COLO829 (cell line): ENCODE measurements around the gene LSM14A.
"Not testable (repeated sequence)": the region's sequence is repeated elsewhere in the genome, so short reads cannot be mapped to it uniquely, and the experiment has no call there.

ENCODE experiments used
- DNase-seq: peaks from one replicate; pipeline ENCODE4 v3.0.0; 2012; ENCODE audit warnings: low spot score

The LSM14A gene

DNA sequence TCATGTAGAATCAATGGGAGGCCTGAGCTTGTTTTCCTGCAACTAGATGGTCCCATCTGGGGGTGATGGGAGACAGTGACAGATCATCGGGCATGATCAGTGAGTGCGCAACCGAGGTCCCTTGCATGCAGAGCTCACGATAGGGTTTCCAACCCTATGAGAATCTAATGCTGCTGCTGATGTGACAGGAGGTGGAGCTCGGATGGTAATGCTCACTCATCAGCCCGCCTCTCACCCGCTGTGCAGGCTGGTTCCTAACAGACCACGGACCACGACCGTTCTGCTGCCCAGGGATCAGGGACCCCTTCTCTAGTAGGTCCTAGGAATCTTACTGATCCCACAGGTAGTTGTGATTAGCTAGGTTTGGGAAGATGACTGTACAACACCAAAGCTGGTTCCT, 58.5 kb downstream of the LSM14A start:
- no peak for DNase-seq

DNA sequence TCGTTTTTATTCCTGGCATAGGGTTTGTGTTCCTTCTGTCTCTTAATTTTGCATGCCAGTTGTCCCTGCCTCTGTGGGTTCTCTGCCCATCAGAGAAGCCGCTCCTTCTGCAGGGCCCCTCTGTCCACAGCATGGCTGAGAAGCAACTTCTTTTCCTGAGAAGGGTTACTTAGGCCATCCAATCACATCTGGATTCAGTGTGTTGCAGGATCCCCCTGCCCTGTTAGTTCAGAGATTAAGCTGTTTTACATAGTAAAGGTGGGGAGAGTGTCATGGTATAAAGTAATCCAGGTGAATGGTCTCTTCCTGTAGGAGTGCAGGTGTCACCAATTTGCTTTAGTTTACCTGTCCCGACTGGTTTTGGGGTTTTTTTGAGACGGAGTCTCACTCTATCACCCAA, 59.1 kb downstream of the LSM14A start:
- no peak for DNase-seq

- peak; percentile 93 for DNase-seq
Observed at GRCh38 chr19:34232566-34233481, 60.5 kb downstream of the LSM14A start.

GRCh38 chr19:34235425-34235940, 63.2 kb downstream of the LSM14A start:
- no peak for DNase-seq

DNA sequence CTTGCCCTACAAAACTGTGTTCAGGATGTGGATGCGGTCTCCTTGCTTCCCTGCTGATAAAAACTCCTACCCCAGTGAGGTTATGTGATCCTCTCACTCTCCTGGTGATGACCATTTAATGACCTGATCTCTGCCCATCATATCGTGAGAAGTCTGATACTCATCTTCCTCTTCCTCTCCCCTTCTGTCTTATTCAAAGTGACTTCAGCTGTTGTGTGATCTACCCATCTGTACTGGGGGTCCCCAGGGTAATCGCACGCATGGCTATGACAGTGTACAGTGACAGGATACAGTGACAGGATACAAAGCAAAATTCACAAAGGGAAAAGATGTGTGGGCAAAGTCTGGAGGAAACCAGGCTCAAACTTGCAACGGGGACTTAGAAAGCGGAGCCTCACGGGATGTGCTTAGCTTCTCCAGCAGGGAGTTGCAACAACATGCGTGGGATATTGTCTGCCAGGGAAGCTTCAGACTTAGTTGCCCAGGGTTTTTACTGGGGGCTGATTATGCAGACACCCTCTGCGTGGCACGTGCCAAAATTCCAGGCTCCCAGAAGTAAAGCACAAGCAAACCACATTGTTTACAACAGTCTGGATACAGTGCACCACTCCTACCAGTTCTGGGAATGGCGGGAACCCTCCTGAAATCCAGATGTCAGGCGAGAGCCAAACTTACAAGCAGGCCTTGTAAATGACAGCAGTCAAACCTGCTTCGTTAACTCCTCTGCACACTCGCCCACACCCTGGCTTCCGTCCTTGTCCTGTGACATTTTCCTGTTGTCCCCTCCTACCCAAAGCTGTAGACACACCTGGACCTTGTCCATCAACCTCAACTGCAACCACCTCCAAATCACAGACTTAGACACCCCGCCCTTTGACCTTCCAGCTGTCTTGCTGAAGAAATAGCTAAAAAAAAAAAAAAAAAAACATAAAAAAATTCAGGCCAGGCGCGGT, 64.0 kb downstream of the LSM14A start:
- DNase-seq: no peak

DNA sequence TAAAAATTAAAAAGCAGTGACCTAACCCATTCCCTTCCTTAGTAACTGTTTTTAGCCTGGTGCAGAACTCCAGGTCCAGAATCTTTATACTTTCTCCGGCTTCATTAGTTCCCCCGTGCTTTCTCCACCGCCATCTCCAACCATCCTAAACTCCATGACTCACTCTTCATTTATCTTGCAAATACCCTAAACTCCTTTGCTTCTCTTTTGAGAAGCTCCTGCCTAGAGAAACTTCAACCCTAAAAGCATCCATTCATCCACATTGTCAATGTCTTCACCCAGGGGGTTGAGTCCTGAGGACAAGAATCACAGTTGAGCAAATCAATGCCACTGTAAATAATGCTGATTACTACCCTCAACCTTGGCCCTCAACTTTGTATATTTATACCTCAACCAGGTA, 65.0 kb downstream of the LSM14A start:
- no peak for DNase-seq

DNA sequence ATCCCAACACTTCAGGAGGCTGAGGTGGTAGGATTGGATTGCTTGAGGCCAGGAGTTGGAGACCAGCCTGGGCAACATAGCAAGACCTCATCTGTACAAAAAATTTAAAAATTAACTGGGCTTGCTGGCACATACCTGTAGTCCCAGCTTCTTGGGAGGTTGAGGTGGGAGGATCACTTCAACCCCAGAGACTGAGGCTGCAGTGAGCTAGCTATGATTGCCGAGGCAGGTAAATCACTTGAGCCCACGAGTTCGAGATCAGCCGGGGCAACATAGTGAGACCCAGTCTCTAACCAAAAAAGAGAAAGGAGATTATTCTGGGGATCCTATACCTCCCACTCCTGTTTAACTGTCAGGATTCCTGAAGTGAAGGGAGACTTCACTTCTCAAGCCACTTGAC, 65.6 kb downstream of the LSM14A start:
- DNase-seq: no peak

DNA sequence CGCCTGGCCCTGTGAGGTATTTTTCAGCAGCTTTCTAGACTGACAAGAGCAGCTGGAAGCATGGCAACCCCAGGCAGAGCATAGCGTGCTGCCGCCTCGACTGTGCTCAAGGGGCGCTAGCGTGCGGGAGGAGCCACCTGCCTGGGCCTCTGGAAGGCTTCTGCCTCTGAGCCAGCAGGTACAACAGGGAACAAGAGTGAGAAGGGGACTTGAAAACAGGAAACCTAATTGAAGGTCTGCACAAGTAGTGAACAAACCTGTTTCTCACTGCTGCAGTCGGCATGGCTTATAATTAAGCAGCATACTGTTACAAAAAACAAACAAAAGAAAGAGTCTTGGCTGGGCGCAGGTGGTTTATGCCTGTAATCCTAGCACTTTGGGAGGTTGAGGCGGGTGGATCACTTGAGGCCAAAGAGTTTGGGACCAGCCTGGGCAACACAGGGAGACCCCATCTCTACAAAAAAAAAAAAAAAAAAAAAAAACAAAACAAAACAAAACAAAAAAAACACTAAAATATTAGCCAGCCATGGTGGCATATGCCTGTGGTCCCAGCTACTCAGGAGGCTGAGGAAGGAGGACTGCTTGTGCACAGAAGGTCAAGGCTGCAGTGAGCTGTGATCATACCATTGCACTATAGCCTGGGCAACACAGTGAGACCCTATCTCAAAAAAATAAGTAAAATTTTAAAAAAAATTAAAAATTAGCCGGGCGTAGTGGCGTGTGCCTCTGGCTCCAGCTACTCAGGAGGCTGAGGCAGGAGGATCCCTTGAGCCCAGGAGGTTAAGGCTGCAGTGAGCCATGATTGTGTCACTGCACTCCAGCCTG, 69.4 kb downstream of the LSM14A start:
- no peak for DNase-seq

DNA sequence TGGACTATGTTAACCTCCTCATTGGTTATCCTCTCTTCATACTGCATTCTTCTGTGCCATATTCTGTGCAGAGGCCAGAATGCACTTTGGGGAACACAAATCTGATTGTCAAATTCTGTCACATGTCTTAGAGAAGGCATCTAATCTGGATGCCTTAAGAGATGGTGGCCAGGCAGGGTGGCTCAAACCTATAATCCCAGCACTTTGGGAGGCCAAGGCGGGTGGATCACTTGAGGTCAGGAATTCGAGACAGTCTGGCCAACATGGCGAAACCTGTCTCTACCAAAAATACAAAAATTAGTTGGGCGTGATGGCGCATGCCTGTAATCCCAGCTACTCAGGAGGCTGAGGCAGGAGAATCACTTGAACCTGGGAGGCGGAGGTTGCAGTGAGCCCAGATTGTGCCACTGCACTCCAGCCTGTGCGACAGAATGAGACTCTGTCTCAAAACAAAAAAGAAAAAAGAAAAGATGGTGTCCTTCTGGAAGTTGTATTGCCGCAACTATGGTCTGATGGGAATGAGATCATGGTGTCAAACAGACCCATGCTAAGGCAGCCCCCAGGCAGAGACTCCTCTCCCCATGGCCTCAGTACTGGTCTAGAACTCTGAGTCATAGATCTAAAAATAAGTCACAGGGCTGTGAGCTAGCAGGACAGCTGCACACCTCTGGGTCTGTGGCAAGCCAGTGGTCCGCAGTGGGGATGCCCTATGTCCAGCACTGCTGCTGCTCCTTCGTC, 71.0 kb downstream of the LSM14A start:
- not testable (repeated sequence) for DNase-seq

DNA sequence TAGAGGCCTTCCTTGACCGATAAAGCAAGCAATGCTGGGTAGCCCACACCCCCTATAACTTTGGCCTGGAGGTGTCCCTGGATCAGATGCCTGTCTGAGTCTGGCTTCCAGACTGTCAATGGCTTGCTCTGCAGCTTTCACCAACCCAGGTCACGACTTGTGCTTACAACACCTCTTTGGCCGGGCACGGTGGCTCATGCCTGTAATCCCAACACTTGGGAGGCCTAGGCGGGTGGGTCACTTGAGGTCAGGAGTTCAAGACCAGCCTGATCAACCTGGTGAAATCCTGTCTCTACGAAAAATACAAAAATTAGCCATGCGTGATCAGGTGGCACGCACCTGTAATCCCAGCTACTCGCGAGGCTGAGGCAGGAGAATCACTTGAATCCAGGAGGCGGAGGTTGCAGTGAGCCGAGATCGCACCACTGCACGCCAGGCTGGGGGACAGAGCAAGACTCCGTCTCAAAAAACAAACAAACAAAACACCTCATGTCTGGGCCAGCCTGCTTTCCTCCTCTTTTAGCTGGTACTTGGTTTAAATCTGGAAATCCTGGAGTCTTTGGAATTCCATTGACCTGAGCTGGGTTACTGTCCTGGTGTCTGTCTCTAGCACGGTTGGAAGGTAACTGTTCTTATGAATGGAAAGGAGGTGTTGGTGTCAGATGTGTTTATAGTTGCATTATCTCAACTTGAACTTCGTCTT, 71.7 kb downstream of the LSM14A start:
- no peak for DNase-seq

- DNase-seq: no peak
Observed at GRCh38 chr19:34244611-34245299, 72.5 kb downstream of the LSM14A start.

GRCh38 chr19:34246340-34246739, 74.0 kb downstream of the LSM14A start:
- no peak for DNase-seq

DNA sequence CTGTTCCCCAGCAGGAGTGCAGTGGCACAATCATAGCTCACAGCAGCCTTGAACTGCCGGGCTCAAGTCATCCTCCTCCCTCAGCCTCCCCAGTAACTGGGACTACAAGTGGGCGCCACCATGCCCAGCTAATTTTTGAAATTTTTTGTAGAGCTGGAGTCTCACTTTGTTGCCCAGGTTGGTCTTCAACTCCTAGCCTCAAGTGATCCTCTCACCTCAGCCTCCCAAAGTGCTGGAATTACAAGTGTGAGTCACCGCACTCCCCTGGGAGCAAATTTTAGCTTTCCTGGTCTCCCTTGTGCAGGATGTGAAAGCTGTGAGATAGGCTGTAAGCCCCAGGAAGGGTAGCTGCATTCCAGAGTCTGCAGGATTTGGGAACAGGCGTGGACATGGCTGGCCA, 76.6 kb downstream of the LSM14A start:
- no peak for DNase-seq

DNA sequence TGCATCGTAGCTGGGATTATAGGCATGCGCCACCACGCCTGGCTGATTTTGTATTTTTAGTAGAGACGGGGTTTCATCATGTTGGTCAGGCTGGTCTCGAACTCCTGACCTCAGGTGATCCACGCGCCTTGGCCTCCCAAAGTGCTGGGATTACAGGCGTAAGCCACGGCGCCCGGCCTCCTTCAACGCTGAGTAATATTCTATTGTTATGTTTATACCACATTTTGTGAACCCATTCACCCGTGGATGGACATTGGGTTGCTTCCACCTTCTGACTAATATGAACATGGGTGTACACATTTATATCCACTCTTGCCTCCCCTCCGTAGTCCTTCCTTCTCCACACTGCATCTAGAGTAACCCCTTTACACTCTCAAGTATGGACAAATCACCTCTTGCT, 80.9 kb downstream of the LSM14A start:
- DNase-seq: not testable (repeated sequence)

GRCh38 chr19:34253681-34254045, 81.4 kb downstream of the LSM14A start:
- DNase-seq: not testable (repeated sequence)

DNA sequence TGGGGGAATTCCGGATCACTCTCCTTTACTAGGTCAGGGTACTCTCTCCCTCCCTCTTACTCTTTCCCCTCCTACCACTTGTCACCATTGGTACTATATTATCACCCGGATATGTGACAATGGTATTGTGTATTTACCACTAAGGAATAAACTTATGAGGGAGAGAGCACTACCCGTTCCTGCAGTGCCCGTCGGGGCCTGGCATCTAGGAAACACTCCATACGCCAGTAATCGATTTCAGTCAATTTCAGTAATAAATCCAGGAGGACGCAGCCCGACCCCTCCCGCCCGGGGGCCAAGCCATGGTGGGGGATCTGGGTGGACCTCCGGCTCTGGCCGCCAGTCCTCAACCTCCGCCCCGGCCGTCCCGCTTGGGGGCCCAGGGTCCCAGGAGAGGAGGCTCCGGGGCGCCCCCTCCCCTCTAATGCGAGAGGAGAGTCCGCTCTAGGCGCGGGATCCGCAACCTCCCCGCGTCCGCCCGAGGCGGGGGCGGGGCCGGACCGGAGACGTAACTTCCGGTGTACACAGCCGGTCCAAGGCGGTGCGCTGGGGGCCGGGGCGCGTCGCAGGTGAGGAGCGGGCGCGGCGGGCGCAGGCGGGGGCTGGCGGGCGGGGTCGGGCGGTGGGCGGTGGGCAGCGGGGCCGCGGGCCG, 81.9 kb downstream of the LSM14A start, which contains the start of gene GARRE1:
TSS of gene GARRE1 (plus strand) at position 509 of the 652 bp plus-strand sequence. CDS start 45,920 bp downstream, outside the sequence.
- no peak for DNase-seq

DNA sequence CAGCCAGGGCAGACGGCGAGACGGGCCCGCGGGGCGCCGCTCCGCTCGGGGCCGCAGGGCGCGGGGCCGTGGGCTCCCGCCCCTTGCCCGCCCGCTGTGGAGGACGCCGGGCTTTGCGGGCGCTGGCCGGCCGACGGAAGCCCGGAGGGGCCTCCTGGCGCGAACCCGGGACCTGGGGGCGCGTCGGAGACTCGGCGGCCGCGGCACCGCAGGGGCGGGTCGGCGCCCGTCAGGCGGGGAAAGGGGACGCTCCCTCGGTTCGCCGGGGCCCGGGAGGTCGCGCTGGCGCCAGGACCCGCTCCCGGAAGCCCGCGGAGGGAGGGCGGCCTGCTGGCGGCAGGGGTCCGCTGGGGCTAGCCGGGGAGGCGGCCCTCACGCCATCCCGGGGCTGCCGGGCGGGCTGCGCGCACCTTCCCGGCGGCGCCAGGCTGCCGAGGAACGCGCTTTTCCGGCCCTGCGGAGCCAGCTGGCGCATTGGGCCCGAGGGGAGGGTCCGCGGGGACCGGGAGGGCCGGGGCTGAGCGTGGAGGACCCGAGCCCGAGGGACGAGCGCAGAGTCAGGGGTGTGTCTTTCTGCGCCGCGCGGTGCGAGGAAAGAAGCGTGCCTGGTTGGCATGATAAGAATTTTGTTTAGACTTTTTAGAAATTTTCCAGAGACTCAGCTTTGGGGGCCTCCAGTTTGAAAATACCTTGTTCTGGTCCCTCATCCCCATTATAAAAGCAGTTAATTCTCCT, 82.6 kb downstream of the LSM14A start:
- no peak for DNase-seq

- DNase-seq: no peak
Observed at GRCh38 chr19:34255546-34255945, 83.2 kb downstream of the LSM14A start.
